ENCODE data around the gene PCBP1.
"Not testable (repeated sequence)": the region's sequence is repeated elsewhere in the genome, so short reads cannot be mapped to it uniquely, and the experiment has no call there.

PCBP1 gene

GRCh38 chr2:70081221-70081620 is 6.1 kb upstream of the PCBP1 start:
- no peak for DNase-seq (ENCODE audit: low spot score)

GRCh38 chr2:70083344-70084156 is 3.7 kb upstream of the PCBP1 start:
- no peak for DNase-seq (ENCODE audit: low spot score)

DNA sequence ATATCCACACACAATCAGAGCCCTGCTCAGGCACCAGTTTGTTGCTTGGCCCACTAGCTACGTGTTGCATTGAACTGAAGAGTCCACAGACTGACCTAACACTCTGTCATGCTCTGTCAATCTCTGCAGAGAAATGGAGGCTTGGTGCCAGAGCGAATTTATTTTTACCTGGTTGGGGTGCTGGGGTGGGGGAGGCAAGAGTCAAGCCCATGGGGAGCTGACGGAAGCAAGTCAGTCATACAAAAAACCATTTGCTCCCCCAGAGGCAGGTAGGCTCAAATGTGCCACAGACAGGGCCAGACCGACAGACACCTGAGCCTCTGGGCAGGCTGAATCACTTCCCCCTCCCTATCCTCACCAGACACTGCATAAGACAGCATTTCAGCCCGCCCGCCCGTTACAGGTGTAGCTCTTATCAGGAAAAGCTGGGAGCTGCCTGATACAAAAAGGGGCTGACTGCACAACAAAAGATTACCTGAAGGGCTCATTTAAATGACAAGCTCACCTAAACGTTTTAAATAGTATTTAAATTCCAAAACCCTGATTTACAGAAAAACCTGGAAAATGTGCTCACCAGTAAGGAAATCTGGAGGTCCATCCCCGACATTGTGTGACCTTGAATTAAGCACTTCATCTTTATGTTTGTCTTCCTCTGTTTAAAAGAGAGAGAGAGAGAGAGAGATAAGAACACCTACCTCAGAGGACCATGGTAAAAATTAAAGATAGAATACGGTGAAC is 2.1 kb upstream of the PCBP1 start:
- DNase-seq (ENCODE audit: low spot score), result peak; percentile 44

- peak; percentile 24 for DNase-seq (ENCODE audit: low spot score)
These were observed 1.5 kb upstream of the PCBP1 start for GRCh38 chr2:70085711-70086277.

DNA sequence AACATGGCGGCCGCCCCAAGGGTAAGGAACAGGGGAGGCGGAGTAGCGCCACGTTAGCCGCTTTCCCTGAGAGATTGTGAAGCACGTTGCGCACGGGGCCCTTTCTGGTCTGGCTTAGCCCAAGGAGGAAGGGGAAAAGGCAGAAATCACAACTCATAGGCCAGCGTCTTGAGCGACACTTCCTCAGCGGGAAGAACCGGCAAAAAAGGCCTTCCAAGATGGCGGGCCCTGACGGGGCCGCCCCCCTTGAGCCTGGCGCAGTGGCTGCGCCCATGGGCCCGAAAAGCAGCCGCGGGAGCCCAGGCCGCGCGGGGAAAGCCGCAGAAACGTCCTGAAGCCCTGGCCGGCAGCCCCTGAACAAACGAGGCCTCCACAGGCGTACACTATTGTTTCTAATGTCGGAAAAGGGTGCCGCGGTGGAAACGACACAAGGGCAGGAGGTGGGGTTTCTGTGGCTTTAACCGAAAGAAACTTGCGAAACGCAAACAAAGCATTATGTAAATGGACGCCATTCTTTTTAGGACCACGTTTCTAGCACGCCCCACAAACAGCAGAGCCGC is 919 bp upstream of the PCBP1 start:
- DNase-seq (ENCODE audit: low spot score), result peak; percentile 84

GRCh38 chr2:70087702-70088597 is 673 bp downstream of the PCBP1 start:
- peak; percentile 68 for DNase-seq (ENCODE audit: low spot score)

DNA sequence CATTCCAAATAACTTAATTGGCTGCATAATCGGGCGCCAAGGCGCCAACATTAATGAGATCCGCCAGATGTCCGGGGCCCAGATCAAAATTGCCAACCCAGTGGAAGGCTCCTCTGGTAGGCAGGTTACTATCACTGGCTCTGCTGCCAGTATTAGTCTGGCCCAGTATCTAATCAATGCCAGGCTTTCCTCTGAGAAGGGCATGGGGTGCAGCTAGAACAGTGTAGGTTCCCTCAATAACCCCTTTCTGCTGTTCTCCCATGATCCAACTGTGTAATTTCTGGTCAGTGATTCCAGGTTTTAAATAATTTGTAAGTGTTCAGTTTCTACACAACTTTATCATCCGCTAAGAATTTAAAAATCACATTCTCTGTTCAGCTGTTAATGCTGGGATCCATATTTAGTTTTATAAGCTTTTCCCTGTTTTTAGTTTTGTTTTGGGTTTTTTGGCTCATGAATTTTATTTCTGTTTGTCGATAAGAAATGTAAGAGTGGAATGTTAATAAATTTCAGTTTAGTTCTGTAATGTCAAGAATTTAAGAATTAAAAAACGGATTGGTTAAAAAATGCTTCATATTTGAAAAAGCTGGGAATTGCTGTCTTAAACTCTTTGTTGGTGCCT is 1.4 kb downstream of the PCBP1 start:
- no peak for DNase-seq (ENCODE audit: low spot score)

DNA sequence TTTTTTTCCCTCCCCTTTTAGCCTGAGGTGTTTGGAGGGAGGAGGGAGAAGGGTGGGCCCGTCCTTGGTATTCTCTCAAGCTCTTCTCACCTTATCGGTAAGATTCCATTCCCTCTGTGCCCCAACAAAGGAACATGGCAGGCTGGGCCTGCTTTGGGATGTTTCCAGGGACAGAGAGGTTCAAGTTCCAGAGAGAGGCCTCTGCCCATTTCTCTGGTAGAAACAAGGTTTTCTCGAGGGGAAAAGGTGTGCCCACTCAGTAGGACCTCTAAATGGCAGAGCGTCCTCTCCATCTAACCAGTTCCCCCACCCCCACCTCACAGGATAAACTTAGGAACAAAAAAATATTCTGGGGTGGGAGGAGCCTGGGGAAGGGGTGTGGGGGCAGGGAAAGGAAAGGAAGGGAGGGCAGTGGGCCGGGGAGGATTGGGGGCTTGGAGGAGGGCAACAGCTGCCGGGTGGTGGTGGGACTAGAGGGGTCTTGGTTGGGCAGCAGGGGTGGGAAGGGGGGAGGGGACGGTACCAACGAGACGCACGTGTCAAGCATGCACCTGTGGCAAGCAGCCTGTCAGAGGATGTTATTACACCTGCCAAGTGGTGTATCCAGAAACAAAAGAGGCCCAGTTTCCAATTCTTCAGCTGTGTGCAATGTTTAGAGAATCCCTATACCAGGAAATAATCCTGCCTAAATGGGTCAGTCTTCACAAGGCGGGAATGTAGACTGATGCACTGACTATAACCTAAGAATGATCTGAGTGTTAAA is 2.1 kb downstream of the PCBP1 start:
- no peak for DNase-seq (ENCODE audit: low spot score)

- DNase-seq (ENCODE audit: low spot score), result no peak
These were observed 2.8 kb downstream of the PCBP1 start for GRCh38 chr2:70089983-70090525.

GRCh38 chr2:70090706-70091334 is 3.5 kb downstream of the PCBP1 start:
- DNase-seq (ENCODE audit: low spot score), result no peak

DNA sequence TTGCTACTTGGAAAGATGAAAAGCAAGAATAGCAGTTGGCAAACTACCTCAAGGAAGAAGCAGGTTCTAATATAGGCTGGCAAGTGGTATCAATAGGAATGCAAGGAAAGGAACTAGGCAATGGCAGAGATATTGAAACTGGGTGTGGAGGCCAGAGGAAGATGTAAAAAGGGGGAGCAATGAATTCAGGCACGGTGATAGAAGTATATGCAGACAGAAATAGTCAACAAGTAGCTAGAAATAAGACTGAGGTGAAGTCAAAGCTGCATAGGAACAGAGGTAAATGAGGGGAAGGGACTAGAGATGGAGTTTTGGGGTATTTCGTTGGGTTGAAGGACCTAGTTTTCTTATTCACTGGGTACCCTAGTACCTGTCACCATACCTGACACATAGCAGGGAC is 4.1 kb downstream of the PCBP1 start:
- no peak for DNase-seq (ENCODE audit: low spot score)

DNA sequence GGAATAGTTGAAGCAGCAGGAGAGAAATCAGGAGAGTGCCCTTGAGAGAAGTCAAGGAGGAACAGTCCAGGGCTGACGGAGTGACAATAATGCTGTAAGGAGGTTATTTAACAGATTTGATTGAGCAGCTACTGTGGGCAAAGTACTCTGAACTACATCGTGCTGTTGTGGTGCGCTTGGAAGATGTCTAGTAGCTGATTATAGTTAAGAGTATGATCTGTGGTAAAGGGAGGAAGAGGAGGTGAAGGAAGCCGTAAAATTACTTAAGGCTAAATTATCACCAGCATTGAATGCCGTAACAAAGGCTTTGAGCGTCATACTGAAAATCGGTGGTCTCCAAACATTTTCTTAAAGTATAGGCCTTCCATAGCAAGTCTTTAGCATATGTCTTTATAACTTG is 4.5 kb downstream of the PCBP1 start:
- no peak for DNase-seq (ENCODE audit: low spot score)

DNA sequence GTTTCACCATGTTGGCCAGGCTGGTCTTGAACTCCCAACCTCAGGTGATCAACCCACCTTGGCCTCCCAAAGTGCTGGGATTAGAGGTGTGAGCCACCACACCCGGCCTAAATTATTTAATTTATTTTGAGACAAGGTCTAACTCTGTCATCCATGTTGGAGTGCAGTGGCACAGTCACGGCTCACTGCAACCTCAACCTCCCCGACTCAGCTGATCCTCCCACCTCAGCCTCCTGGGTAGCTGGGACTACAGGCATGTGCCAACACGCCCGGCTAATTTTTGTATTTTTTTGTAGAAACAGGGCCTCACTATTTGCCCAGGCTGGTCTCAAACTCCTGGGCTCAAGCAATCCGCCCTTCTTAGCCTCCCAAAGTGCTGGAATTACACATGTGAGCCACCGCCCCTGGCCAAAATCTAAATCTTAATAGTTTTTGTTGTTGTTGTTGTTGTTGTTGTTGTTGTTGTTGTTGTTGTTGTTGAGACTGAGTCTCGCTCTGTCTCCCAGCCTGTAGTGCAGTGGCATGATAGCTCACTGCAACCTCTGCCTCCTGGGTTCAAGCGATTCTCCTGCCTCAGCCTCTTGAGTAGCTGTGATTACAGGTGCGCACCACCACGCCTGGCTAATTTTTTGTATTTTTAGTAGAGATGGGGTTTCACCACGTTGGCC is 5.4 kb downstream of the PCBP1 start:
- DNase-seq (ENCODE audit: low spot score), result not testable (repeated sequence)

DNA sequence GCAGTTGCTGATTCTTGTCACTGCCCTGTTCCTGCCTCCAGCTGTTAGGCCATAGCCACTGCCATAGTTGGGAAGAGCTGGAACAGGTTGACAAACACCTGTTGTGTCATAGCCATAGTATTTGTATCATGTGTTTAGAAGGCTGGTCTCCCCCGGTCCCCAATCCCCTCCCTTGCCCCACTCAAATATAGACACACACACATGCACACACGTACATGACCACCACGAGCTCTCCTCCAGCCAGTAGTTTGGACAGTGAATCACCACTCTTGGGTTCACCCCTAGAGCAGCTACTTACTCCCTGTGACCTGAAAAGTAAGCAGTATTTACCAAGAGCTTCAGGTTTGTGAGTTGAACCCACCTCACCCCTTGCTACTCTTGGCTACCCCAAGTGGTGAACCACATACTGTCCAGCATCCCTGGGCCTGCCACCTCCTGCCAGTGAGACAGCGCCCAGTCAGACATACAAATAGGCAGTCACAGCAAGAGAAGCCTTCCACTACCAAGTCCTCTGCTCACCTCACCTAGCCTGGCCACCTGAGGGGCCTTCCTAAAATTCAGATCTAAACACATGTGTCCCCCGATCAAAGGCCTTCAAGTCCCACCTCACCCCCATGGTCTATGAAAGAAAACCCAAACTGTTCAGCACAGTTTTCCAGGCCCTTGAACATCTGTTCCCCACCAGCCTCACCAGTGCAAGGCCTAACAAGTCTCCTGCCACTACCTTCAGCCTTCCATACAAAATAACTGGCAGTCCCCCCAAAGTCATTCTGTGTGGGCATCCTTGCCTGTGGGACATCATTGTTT is 7.1 kb downstream of the PCBP1 start:
- no peak for DNase-seq (ENCODE audit: low spot score)

GRCh38 chr2:70094978-70095719 is 7.9 kb downstream of the PCBP1 start:
- peak; percentile 90 for DNase-seq (ENCODE audit: low spot score)

DNA sequence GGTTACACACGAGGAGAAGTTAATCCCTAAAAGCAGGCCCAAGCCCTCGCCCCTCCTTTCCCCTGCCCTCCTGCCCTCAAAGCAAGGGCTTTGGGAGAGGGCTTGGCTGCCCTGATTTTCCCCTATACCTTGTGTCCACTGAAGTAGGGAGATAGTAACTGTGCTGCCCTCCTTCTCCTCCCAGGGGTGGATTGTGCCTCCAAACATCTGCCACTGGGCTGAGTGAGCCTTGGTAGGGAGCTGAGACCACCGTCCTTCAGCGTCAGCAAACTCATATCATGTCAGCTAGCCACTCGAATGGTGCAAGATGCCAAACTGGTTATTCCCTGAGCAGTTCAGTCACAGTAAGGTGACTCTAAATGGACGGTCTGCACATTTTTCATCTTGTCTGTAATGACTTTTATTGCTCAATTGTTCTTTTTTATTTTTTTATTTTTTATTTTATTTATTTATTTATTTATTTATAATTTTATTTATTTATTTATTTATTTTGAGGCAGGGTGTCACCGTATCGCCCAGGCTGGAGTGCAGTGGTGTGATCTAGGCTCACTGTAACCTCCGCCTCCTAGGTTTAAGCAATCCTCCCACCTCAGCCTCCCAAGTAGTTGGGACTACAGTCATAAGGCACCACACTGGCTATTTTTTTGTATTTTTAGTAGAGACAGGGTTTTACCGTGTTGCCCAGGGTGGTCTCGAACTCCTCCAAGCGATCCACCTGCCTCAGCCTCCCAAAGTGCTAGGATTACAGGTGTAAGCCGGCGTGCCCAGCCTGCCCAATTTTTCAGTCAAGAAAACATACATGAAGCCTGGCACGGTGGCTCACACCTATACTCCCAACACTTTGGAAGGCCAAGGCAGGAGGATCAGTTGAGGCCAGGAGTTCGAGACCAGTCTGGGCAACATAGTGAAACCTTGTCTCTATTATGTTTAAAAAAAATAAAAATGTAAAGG is 8.7 kb downstream of the PCBP1 start:
- DNase-seq (ENCODE audit: low spot score), result no peak
